Body of pancreas (tissue), 4 donors: Measurements from ENCODE around the gene KCP. TPM values are rescaled to one million over a fixed set of nuclear protein-coding genes. Genes with fewer than 3 reads are reported as not detected.

Experiments used
- ATAC-seq: fragments of 150-250 bp; one replicate; pipeline ENCODE4 v1.9.1; 2016
- DNase-seq, 4 donors: peaks; one replicate each; pipeline ENCODE4 v3.0.0-alpha.2; 2019
- H3K27ac ChIP-seq, 4 donors: fragments of 200-600 bp; sonication (generic); 1 replicate in 3 of 4; 2 replicates in 1 of 4; pipeline versions ENCODE4 v1.5.1 to v1.6.1; 2016 to 2019; ENCODE audit warnings: mild to moderate bottlenecking in 1 of 4, mixed read lengths in 1 of 4, moderate library complexity in 1 of 4
- H3K27me3 ChIP-seq, 2 donors: fragments of 200-600 bp; sonication (generic); one replicate each; pipeline ENCODE4 v1.6.0; 2016; ENCODE audit warnings: mild to moderate bottlenecking in 1 of 2
- H3K36me3 ChIP-seq, 2 donors: fragments of 200-600 bp; sonication (generic); replicated peaks in 1 of 2; 2 replicates each; pipeline ENCODE4 v1.5.1; 2016; ENCODE audit warnings: low read depth in 2 of 2; ENCODE audit not compliant: insufficient read depth in 1 of 2
- H3K4me1 ChIP-seq: fragments of 200-600 bp; sonication (generic); one replicate; pipeline ENCODE4 v1.6.0; 2016
- H3K4me3 ChIP-seq, 2 donors: fragments of 200-600 bp; sonication (generic); 1 replicate in 1 of 2; 2 replicates in 1 of 2; pipeline ENCODE4 v1.5.1; 2016 to 2019
- H3K9me3 ChIP-seq, 3 donors: fragments of 200-600 bp; sonication (generic); 1 replicate in 2 of 3; 2 replicates in 1 of 3; pipeline ENCODE4 v1.5.1; 2016
- CTCF ChIP-seq, 7 experiments: fragments of 450-650 bp in 4 of 7; fragments of 200-600 bp in 3 of 7; sonication (generic) in 3 of 7; IDR thresholded peaks; one replicate each; pipeline ENCODE4 v1.5.1; 2016 to 2019; ENCODE audit warnings: antibody characterized with exemption in 7 of 7
- POLR2A ChIP-seq, 3 donors: fragments of 450-650 bp; IDR thresholded peaks; one replicate each; pipeline ENCODE4 v1.6.1; 2016; ENCODE audit warnings: antibody characterized with exemption in 3 of 3, mild to moderate bottlenecking in 2 of 3
- WGBS, 2 donors: methylation state at CpG; one replicate each; pipeline ENCODE4 v1.1.5; 2017; 5-methylcytosine and 5-hydroxymethylcytosine counted together
- intact Hi-C: fragments of 100-400 bp; cut with DNase I; formaldehyde crosslinking; loops from one replicate; pipeline ENCODE4 v1.15.1; 2023
- total RNA-seq, 2 donors: library from RNA; depleted of rRNA; stranded (reverse); fragments of >200 nt; gene quantifications; one replicate each; pipeline ENCODE4 v1.1.0, GENCODE V29; 2016

KCP gene
- total RNA-seq, 2 donors from 2014 or later, result 0.33 TPM; not detected in 1

DNA sequence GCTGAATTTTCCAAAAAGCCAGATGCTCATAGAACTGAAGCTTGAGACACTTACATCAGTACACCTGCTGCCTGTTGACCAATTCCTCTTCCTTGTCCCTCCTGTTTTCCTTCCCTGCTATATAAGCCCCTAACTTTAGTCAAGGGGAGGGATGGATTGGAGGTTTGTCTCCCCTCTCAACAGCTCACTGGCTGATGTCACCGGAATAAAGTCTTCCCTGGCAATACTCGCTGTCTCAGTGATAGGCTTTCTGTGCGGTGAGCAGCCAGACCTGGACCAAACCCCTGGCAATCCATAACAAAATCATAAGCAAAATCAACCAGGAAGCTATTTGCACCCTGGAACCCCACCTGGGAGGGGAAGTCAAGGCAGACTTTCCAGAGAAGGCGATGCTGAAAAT is 26.3 kb upstream of the KCP start:
- H3K4me1 ChIP-seq, result peaks cover 13% of the 10 kb centered on the region
- intact Hi-C loops, result no loop called here
- H3K4me3 ChIP-seq, result no peak overlapping the region
- no peaks in the 10 kb centered on the region for H3K36me3 ChIP-seq
- 92 to 97% methylated on average over 4 of the region's 4 CpGs for WGBS, 2 donors
- DNase-seq, result no peak
- no peak overlapping the region for H3K27ac ChIP-seq
- H3K9me3 ChIP-seq, result no peaks in the 10 kb centered on the region
- no peak for ATAC-seq
- H3K27me3 ChIP-seq, result no peaks in the 10 kb centered on the region
- TF ChIP-seq POLR2A (IDR thresholded peaks at IDR 0.05) (no peak), CTCF (IDR thresholded peaks at IDR 0.05) (no peak)

DNA sequence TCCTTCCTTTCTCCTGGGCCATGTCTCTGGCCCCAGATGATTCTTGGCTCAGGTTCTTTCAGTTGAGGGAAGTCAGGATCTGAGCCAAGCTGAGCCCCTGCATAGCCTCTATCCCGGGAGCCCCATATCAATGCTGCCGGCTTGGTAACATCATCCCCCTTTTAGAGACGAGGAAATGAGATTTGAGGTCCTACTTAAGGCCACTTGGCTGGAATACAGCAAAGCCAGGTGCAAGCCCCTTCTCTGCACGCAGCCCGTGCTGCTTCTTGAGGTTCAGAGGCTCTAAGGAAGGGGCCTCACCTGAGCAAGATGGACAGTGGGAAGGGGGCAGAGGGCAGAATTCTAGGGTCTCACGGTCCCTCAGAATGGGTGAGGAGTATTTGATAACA is 24.8 kb upstream of the KCP start:
- H3K27ac ChIP-seq, result peak overlapping the region in 1 of 4 donors; percentile 48
- H3K27me3 ChIP-seq, result no peaks in the 10 kb centered on the region

GRCh38 chr7:128934361-128935341 is 24.1 kb upstream of the KCP start:
- TF ChIP-seq CTCF (IDR thresholded peaks at IDR 0.05) (no peak), POLR2A (IDR thresholded peaks at IDR 0.05) (no peak)
- Histone ChIP-seq H3K36me3 (no peaks in the 10 kb centered on the region), H3K9me3 (no peaks in the 10 kb centered on the region), H3K27me3 (no peaks in the 10 kb centered on the region), H3K4me3 (no peak overlapping the region), H3K27ac (peak overlapping the region in 1 of 4 donors; percentile 48), H3K4me1 (peaks cover 13% of the 10 kb centered on the region)
- 67 to 77% methylated on average over 11 of the region's 14 CpGs for whole genome bisulfite sequencing, 2 donors
- no peak for ATAC-seq
- no peak for DNase-seq
- intact Hi-C loops, result no loop called here

More for the DNA sequence above, 24.8 kb upstream of the KCP start:
- Histone ChIP-seq H3K36me3 (no peaks in the 10 kb centered on the region), H3K4me1 (peaks cover 13% of the 10 kb centered on the region), H3K4me3 (no peak overlapping the region), H3K9me3 (no peaks in the 10 kb centered on the region)
- ATAC-seq (no peak), DNase-seq (no peak)
- intact Hi-C loops, result no loop called here
- TF ChIP-seq CTCF (IDR thresholded peaks at IDR 0.05) (no peak), POLR2A (IDR thresholded peaks at IDR 0.05) (no peak)
- 71 to 84% methylated on average over 4 to 6 of the region's 6 CpGs for WGBS, 2 donors

DNA sequence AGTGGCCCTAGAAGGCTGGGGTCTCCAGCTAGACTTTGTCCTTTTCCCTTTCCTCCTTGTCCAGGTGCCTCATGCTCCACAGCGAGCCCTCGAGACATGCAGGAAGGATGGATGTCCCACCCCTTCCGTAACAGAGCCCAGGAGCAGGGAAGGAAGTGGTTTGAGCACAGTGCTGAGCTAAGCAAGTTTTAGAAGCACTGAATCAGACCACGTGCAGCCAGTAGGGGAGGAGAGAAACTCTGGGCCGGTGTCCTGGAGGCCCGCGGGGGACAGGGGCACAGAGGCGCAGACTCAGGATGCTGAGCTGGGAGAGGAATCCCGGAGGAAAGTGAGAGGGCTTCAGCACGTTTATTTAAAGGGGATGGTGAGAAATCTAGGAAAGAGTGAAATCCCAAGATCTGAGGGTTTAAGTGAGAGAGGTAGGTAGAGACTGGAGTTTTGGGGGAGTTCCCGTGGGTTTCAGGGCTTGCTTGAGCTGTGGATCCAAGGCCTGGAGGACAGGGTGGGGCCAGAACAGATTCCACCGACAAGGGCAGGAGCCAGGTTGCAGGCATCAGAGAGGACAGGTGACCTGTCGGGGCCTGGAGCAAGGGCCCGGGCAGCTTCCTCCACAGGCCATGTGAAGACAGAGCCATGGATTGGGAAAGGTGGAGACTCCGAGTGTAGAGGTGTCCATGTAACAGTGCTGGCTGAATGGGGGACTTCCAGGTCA is 22.8 kb upstream of the KCP start:
- Histone ChIP-seq H3K4me1 (peaks cover 6% of the 10 kb centered on the region), H3K36me3 (no peaks in the 10 kb centered on the region), H3K27me3 (no peaks in the 10 kb centered on the region), H3K27ac (no peak overlapping the region), H3K4me3 (no peak overlapping the region), H3K9me3 (no peaks in the 10 kb centered on the region)
- intact Hi-C loops, result no loop called here
- TF ChIP-seq CTCF (IDR thresholded peaks at IDR 0.05) (no peak), POLR2A (IDR thresholded peaks at IDR 0.05) (no peak)
- WGBS, 2 donors, result 68 to 73% methylated on average over 15 of the region's 15 CpGs
- ATAC-seq (no peak), DNase-seq (peak in 1 of 4 donors; percentile 58)
